NCI-H1930 (cell line): ENCODE results near the gene PDE6A.
"Not testable (repeated sequence)": the region's sequence is repeated elsewhere in the genome, so short reads cannot be mapped to it uniquely, and the experiment has no call there.

Experiments
- DNase-seq, 2 experiments: peaks; one replicate each; lab custom pipeline; 2025; lab: John Stamatoyannopoulos, UW

Gene PDE6A

GRCh38 chr5:149894237-149894636 lies 50.4 kb downstream of the PDE6A start:
- DNase-seq = no peak

- DNase-seq = no peak
These were observed 51.1 kb downstream of the PDE6A start for GRCh38 chr5:149893403-149893931.

DNA sequence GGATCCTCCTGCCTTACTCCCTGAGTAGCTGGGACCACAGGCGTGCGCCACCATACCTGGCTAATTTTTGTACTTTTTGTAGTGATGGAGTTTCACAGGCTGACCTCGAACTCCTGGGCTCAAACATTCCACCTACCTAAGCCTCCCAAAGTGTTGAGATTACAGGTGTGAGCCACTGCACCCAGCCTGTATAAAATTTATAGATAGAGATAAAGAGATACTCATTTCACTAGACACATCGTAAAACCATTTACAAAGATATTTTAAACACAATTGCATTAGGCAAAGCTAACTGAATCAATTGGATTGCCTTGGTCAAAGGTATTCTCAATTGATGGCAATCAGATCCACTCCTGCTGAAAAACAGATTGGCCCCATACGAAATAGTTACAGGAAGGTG lies 52.0 kb downstream of the PDE6A start:
- no peak for DNase-seq

DNA sequence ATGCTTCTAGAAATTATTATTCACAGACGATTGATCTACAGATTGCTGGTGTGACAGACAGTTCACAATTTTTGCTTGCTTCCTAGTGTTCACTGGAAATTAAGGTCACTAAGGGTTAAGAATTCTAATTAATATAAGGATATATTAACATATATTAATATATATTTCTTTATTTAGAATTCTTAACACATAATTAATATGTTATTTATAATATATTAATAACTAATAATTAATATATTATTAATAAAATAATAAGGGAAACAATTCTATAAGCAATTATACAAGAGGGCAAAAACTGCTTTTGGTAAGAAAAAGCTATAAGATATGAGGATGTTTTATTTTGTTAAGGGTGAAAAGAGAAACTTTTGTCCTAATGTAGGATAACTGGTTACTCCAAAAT lies 56.3 kb downstream of the PDE6A start:
- no peak for DNase-seq

- no peak for DNase-seq
These were observed 56.9 kb downstream of the PDE6A start for GRCh38 chr5:149887622-149888183.

GRCh38 chr5:149886692-149887470 lies 57.7 kb downstream of the PDE6A start:
- DNase-seq = no peak

DNA sequence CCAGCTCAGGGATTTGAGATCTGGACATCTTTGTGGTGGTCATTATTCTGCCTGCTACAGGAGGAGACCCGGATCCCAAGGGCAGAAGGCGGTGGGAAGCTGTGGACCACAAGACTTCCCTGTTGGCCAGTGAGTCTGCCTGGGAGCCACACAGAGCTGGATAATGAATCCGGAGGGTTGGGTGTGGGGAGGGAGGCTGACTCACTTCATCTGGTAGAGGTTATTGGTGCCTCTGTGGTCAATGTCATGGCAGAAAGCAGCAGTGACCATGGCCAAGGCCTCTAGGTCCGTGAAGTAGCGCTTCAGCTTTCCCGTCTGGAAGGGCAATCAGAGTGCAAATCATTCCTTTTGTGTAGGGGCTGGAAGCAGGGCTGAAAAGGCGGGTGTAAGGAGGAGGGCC lies 58.5 kb downstream of the PDE6A start:
- DNase-seq = no peak

DNA sequence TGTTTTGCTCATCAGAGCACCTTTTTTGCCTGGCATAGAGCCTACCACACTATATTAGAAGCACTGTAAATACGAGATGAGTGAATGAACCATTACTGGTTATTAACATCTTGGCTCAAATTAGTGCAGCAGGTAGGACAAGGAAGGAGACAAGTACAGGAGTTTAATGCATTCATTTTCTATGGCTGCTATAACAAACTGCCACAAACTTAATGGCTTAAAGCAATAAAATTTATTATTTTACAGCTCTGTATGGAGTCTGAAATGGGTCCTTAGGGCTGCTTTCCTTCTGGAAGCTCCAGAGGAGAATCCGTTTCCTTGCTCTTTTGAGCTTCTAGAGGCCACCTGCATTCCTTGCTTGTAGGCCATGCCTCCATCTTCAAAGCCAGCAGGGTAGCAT lies 59.1 kb downstream of the PDE6A start:
- no peak for DNase-seq

GRCh38 chr5:149883550-149883949 lies 61.0 kb downstream of the PDE6A start:
- no peak for DNase-seq

DNA sequence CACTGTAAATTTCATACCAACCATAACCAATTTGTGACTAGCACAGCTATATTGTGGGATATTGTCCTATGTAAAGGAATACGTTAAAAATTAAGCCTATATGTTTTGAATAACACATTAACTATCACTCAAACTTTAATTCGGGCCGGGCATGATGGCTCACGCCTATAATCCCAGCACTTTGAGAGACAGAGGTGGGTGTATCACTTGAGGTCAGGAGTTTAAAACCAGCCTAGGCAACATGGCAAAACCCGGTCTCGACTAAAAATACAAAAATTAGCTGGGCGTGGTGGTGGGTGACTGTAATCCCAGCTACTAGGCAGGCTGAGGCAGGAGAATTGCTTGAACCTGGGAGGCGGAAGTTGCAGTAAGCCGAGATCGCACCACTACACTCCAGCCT lies 62.0 kb downstream of the PDE6A start:
- not testable (repeated sequence) for DNase-seq

DNA sequence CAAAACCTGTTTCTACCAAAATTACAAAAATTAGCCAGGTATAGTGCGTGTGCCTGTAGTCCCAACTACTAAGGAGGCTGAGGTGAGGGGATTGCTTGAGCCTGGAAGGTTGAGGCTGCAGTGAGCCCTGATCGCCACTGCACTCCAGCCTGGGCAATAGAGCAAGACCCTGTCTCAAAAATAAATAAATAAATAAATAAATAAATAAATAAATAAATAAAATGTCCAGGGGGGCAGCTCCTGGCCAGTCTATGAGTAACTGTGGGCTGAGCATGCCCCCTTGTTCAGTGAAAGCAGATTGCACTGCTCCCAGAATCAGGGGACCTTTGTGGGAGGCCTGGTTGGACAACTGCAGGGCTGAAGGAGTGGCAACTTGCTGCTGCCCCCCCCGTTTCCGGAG lies 62.7 kb downstream of the PDE6A start:
- DNase-seq = no peak

DNA sequence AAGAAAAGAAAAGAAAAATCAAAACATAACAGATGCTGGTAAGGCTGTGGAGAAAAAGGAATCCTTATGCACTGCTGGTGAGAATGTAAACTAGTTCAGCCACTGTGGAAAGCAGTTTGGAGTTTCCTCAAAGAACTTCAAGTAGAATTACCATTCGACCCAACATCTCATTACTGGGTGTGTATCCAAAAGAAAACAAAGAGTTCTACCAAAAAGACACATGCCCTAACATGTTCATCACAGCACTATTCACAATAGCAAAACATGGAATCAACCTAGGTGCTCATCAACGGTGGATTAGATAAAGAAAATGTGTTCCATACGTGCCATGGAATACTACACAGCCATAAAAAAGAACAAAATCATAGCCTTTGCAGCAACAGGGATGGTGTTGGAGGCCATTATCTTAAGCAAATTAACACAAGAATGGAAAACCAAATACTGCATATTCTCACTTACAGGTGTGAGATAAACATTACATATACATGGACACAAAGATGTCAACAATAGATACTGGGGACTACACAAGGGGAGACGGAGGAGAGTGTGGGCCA lies 63.4 kb downstream of the PDE6A start:
- DNase-seq = no peak

DNA sequence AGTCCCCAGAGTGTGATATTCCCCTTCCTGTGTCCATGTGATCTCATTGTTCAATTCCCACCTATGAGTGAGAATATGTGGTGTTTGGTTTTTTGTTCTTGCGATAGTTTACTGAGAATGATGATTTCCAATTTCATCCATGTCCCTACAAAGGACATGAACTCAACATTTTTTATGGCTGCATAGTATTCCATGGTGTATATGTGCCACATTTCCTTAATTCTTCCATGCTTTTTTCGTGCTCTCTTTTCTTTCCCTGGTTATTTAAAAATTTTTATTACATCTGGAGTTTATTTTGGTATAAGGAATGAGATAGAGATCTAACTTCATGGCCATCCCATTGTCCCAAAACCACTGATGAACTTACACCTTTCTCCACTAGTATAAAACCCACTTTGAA lies 65.0 kb downstream of the PDE6A start:
- not testable (repeated sequence) for DNase-seq

DNA sequence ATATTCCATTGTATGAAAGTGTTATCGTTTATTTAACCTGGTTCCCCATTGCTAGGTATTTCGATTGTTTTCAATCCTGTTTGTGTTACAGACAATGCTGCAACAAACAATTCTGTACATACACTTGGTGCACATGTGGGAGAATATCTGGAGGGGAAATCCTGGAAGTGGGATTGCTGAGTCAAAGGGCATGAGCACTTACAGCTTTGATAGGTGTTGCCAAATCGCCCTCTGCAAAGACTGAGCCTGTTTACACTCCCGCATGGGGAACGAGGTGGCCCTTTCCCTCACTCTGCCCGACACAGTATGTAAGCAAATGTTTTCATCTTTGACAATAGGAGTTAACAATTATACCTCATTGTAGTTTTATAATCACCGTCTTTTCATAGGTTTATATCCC lies 66.2 kb downstream of the PDE6A start:
- no peak for DNase-seq

DNA sequence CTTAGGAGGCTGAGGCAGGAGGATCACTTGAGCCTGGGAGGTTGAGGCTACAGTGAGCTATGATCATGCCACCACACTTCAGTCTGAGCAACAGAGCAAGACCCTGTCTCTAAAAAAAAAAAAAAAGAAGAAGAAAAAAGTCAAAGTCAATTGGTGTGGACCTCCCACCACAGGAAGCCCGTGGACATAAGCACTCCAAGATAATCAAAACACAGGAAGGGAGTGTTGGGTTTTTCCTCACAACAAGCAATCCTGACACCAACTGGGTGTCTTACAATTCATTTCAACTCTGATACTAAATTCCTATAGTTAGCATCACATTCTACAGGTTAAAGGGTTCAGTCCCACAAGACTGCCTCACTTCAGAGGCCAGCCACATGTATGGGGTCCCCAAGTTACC lies 70.7 kb downstream of the PDE6A start:
- no peak for DNase-seq

- DNase-seq = no peak
These were observed 72.1 kb downstream of the PDE6A start for GRCh38 chr5:149872351-149873040.

DNA sequence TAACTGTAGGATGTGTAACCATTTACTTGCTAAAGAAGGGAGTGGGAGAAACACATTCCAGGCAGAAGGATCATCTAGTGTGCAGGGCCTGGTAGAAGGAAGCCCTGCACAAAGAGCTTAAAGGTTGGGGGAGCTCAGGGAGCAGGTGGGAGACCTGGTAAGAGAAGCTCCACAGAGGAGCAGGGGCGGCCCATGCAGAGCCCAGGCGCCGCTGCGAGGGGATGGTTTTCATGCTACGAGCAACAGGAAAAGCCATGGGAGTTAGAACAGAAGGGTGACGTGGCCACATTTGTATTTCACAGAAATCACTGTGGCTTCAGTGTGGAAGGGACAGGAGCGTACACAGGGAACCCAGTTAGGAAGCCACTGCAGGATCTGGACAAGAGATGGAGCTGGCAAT lies 73.1 kb downstream of the PDE6A start:
- no peak for DNase-seq

- DNase-seq = no peak
These were observed 73.9 kb downstream of the PDE6A start for GRCh38 chr5:149870697-149871096.

GRCh38 chr5:149870232-149870631 lies 74.4 kb downstream of the PDE6A start:
- DNase-seq = no peak

DNA sequence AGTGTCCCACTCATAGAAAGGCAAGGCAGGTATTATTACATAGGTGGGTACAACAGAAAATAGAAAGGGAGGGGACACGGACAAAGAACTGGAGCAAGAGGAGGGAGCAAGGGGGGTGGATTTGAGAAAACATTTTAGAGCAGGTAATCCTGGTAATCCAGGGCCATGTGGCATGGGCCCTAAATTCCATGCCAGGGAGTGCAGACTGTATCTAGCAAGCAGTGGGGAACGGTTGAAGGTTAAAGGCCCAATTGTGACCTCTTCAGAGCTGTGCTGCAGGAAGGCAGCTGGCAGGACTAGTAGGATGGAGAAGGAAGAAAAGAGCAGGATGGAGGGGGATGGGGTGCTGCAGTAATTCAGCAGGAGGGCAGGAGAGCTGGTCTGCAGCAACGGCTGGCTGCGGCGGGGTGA lies 75.2 kb downstream of the PDE6A start:
- no peak for DNase-seq

DNA sequence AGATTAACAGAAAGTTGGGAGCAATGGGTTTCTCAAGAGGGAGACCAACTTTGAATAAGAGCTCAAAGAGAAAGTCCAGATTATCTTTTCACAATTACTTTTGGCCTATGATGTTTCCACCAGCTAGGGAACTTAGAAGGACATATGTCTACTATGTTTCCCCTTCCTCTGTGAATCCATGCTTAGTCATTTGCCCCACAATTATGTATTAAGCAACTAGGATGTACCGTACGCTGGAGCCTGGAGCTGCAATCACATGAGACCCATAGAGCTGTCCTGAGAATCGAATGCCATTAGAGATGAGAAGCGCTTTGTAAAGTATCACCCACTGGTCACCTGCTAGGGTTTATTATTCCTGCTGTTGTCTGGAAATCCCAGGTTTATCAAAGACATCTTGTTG lies 78.8 kb downstream of the PDE6A start:
- DNase-seq = no peak

DNA sequence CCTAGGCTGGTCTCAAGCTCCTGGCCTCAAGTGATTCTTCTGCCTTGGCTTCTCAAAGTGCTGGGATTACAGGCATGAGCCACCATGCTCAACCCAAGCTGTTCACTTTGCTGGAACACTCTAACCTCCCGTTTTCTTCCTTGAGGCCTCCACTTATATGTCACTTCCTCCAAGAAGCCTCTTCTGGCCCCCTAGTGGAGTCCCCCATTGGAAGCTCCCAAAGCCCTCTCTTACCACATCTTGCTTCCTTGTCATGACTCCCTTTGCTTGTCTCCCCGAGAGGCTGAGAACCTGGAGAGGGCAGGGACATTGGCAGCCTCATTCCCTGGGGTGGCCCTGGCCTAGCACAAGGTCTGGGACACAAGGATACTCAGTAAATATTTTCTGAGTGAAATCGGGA lies 80.8 kb downstream of the PDE6A start:
- no peak for DNase-seq

- DNase-seq = no peak
These were observed 81.4 kb downstream of the PDE6A start for GRCh38 chr5:149863176-149863575.
